Mammary epithelial cell (primary cell): ENCODE data around the gene EXOC4.

Source experiments
- EZH2 ChIP-seq: IDR thresholded peaks from 2 replicates; pipeline ENCODE4 v1.6.1; 2012; ENCODE audit warnings: low read length, inconsistent platforms, borderline replicate concordance
- TF ChIP-seq, protein P1 (sequence below), 2 donors: IDR thresholded peaks in 1 of 2; conservative IDR thresholded peaks in 1 of 2; 2 replicates each; pipeline ENCODE4 v1.5.1; 2011 to 2012; ENCODE audit warnings: inconsistent platforms in 2 of 2, low read length in 2 of 2, mild to moderate bottlenecking in 2 of 2, control low read depth in 1 of 2, low read depth in 1 of 2; ENCODE audit not compliant: insufficient read depth in 1 of 2; ENCODE audit errors: extremely low read depth in 1 of 2

DNA sequence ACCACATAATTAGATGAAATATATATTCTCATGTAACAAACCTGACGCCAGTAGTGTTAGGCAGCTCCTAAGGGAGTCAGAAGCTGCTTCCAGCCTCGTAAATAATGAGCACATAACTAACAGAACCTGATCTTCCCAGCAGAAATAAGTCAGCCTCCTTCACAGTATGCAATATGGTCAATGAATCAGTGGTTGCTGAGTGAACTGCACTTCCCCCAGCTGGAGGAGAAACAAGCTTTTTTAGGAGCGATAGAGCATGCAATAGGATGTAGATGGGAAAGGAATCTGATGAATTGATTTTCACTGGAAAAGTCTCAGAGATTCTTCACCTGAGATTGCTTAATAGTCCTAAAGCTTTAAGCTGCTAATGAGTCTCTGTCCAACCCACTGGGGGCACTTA, 537.1 kb downstream of the EXOC4 start:
- TF ChIP-seq, protein P1, sequence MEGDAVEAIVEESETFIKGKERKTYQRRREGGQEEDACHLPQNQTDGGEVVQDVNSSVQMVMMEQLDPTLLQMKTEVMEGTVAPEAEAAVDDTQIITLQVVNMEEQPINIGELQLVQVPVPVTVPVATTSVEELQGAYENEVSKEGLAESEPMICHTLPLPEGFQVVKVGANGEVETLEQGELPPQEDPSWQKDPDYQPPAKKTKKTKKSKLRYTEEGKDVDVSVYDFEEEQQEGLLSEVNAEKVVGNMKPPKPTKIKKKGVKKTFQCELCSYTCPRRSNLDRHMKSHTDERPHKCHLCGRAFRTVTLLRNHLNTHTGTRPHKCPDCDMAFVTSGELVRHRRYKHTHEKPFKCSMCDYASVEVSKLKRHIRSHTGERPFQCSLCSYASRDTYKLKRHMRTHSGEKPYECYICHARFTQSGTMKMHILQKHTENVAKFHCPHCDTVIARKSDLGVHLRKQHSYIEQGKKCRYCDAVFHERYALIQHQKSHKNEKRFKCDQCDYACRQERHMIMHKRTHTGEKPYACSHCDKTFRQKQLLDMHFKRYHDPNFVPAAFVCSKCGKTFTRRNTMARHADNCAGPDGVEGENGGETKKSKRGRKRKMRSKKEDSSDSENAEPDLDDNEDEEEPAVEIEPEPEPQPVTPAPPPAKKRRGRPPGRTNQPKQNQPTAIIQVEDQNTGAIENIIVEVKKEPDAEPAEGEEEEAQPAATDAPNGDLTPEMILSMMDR (conservative IDR thresholded peaks at IDR 0.05 in 1 of 2, IDR thresholded peaks at IDR 0.05 in 1 of 2; ENCODE audit: extremely low read depth in 1 of 2, insufficient read depth in 1 of 2, low read depth in 1 of 2, low read length in 2 of 2) = no peak
- no peak for TF ChIP-seq EZH2
